ACC112 (cell line): ENCODE data around the gene CFAP20DC.
"Not testable (repeated sequence)": the region's sequence is repeated elsewhere in the genome, so short reads cannot be mapped to it uniquely, and the experiment has no call there.

Experiments used
- H2AFZ ChIP-seq: fragments of 200-600 bp; sonication (generic); one replicate; pipeline ENCODE4 v1.6.0; 2017; ENCODE audit warnings: antibody characterized with exemption, low read length; ENCODE audit not compliant: unreplicated experiment
- H3K27ac ChIP-seq: fragments of 200-600 bp; sonication (generic); 2 replicates; pipeline ENCODE4 v1.5.1; 2014; ENCODE audit warnings: low read depth, mild to moderate bottlenecking, antibody characterized with exemption, low read length, moderate library complexity
- H3K27me3 ChIP-seq: fragments of 200-600 bp; sonication (generic); 2 replicates; pipeline ENCODE4 v1.6.1; 2014; ENCODE audit warnings: mild to moderate bottlenecking, antibody characterized with exemption, low read length, moderate library complexity, mixed read lengths; ENCODE audit not compliant: insufficient read depth
- H3K36me3 ChIP-seq: fragments of 200-600 bp; sonication (generic); 2 replicates; pipeline ENCODE4 v1.6.1; 2016; ENCODE audit warnings: mild to moderate bottlenecking, antibody characterized with exemption, low read length, moderate library complexity, mixed read lengths; ENCODE audit not compliant: insufficient read depth
- H3K4me1 ChIP-seq: fragments of 200-600 bp; sonication (generic); one replicate; pipeline ENCODE4 v1.6.1; 2016; ENCODE audit warnings: low read length, mixed read lengths; ENCODE audit not compliant: insufficient read depth, unreplicated experiment, control insufficient read depth
- H3K4me3 ChIP-seq: fragments of 200-600 bp; sonication (generic); 2 replicates; pipeline ENCODE4 v1.5.1; 2014; ENCODE audit warnings: mild to moderate bottlenecking, low read depth, low read length
- H3K79me2 ChIP-seq: fragments of 200-600 bp; sonication (generic); one replicate; pipeline ENCODE4 v1.6.0; 2016; ENCODE audit warnings: low read length; ENCODE audit not compliant: control insufficient read depth, unreplicated experiment, insufficient read depth

CFAP20DC gene

GRCh38 chr3:58924578-58924977 is 125.2 kb downstream of the CFAP20DC start:
- peaks cover 9% of the 10 kb centered on the region; the same call in 1 of the 2 replicates for H3K36me3 ChIP-seq
- H3K27ac ChIP-seq = no peak overlapping the region
- H3K79me2 ChIP-seq = no peaks in the 10 kb centered on the region
- H3K4me1 ChIP-seq = no peaks in the 10 kb centered on the region
- no peak overlapping the region for H3K4me3 ChIP-seq
- no peaks in the 10 kb centered on the region for H3K27me3 ChIP-seq
- no peak overlapping the region for H2AFZ ChIP-seq

GRCh38 chr3:58900386-58900785 is 149.4 kb downstream of the CFAP20DC start:
- Histone ChIP-seq H2AFZ (no peak overlapping the region), H3K79me2 (no peaks in the 10 kb centered on the region), H3K4me1 (peaks cover 9% of the 10 kb centered on the region), H3K4me3 (no peak overlapping the region), H3K27me3 (no peaks in the 10 kb centered on the region), H3K27ac (no peak overlapping the region), H3K36me3 (no peaks in the 10 kb centered on the region)

GRCh38 chr3:58899953-58900298 is 149.9 kb downstream of the CFAP20DC start:
- Histone ChIP-seq H3K79me2 (no peaks in the 10 kb centered on the region), H3K27ac (no peak overlapping the region), H3K4me3 (no peak overlapping the region), H3K27me3 (no peaks in the 10 kb centered on the region), H2AFZ (no peak overlapping the region), H3K36me3 (no peaks in the 10 kb centered on the region), H3K4me1 (peaks cover 9% of the 10 kb centered on the region)

GRCh38 chr3:58899159-58899952 is 150.5 kb downstream of the CFAP20DC start:
- Histone ChIP-seq H2AFZ (no peak overlapping the region), H3K4me1 (peaks cover 9% of the 10 kb centered on the region), H3K27me3 (no peaks in the 10 kb centered on the region), H3K4me3 (no peak overlapping the region), H3K79me2 (no peaks in the 10 kb centered on the region), H3K27ac (no peak overlapping the region), H3K36me3 (no peaks in the 10 kb centered on the region)

- H3K27ac ChIP-seq = no peak overlapping the region
- H3K36me3 ChIP-seq = no peaks in the 10 kb centered on the region
- H3K27me3 ChIP-seq = no peaks in the 10 kb centered on the region
- no peaks in the 10 kb centered on the region for H3K79me2 ChIP-seq
- H2AFZ ChIP-seq = no peak overlapping the region
- H3K4me1 ChIP-seq = peaks cover 9% of the 10 kb centered on the region
- H3K4me3 ChIP-seq = no peak overlapping the region
These were observed 151.3 kb downstream of the CFAP20DC start for GRCh38 chr3:58898513-58898912.

GRCh38 chr3:58897646-58898045 is 152.2 kb downstream of the CFAP20DC start:
- Histone ChIP-seq H3K4me3 (no peak overlapping the region), H3K36me3 (no peaks in the 10 kb centered on the region), H3K79me2 (no peaks in the 10 kb centered on the region), H3K4me1 (peaks cover 9% of the 10 kb centered on the region), H3K27me3 (no peaks in the 10 kb centered on the region), H3K27ac (no peak overlapping the region), H2AFZ (no peak overlapping the region)

GRCh38 chr3:58895678-58896077 is 154.1 kb downstream of the CFAP20DC start:
- H3K4me1 ChIP-seq, H3K4me3 ChIP-seq, H3K36me3 ChIP-seq, H3K27me3 ChIP-seq, H2AFZ ChIP-seq, H3K79me2 ChIP-seq, H3K27ac ChIP-seq: not testable (repeated sequence)

- H3K36me3 ChIP-seq, H3K4me1 ChIP-seq, H2AFZ ChIP-seq, H3K79me2 ChIP-seq, H3K27ac ChIP-seq, H3K4me3 ChIP-seq, H3K27me3 ChIP-seq: not testable (repeated sequence)
These were observed 157.3 kb downstream of the CFAP20DC start for GRCh38 chr3:58892526-58892925.

GRCh38 chr3:58888087-58888486 is 161.7 kb downstream of the CFAP20DC start:
- no peak overlapping the region for H2AFZ ChIP-seq
- H3K4me1 ChIP-seq = no peaks in the 10 kb centered on the region
- no peak overlapping the region for H3K4me3 ChIP-seq
- H3K27ac ChIP-seq = no peak overlapping the region
- no peaks in the 10 kb centered on the region for H3K79me2 ChIP-seq
- no peaks in the 10 kb centered on the region for H3K27me3 ChIP-seq
- no peaks in the 10 kb centered on the region for H3K36me3 ChIP-seq

- H3K27me3 ChIP-seq = no peaks in the 10 kb centered on the region
- H3K79me2 ChIP-seq = no peaks in the 10 kb centered on the region
- no peak overlapping the region for H3K27ac ChIP-seq
- H3K4me3 ChIP-seq = no peak overlapping the region
- peaks cover 12% of the 10 kb centered on the region for H3K4me1 ChIP-seq
- no peaks in the 10 kb centered on the region for H3K36me3 ChIP-seq
- H2AFZ ChIP-seq = no peak overlapping the region
These were observed 165.4 kb downstream of the CFAP20DC start for GRCh38 chr3:58884453-58884852.

GRCh38 chr3:58880182-58880581 is 169.6 kb downstream of the CFAP20DC start:
- Histone ChIP-seq H3K79me2 (no peaks in the 10 kb centered on the region), H3K36me3 (no peaks in the 10 kb centered on the region), H3K27ac (no peak overlapping the region), H2AFZ (no peak overlapping the region), H3K4me3 (no peak overlapping the region; the same call in 1 of the 2 replicates), H3K4me1 (peaks cover 16% of the 10 kb centered on the region), H3K27me3 (no peaks in the 10 kb centered on the region)
